ENCODE measurements around the gene KLK4. TPM values are rescaled to one million over a fixed set of nuclear protein-coding genes. Genes with fewer than 3 reads are reported as not detected.

The KLK4 gene
- total and polyA plus RNA-seq, 2 of the 13 experiments (the other 11 are each of a cell fraction or from before 2014, with no cell fraction given) = not detected

DNA sequence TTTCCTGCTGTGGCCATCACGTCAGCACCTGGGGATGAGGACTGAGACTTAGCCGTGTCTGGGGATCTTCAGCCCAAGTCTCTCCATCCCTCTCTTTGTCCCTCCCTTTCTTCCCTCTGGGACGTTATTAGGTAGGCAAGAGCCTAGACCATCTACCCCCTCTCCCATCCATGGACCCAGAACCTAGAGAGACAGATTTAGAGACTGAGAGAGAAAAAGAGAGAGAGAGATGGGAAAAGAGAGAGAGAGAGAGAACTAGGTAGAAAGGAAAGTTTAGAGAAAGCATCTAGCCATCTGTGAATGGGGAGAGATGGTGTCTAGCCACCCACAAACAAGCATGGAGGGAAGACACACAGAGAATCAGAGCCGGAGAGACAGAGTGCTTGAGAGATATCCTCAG lies 473 bp downstream of the KLK4 start:
- intact Hi-C loops (cut with micrococcal nuclease; ENCODE audit: unreplicated experiment) (no loop called here), in situ Hi-C loops (cut with HindIII; ENCODE audit: extremely low pct_ligation_motif_present, low pct_unique_long_range_greater_than_20kb) (no loop called here)
- H2AFZ ChIP-seq (ENCODE audit: low read length) = no peak overlapping the region
- no peak overlapping the region for H3K27ac ChIP-seq (ENCODE audit: extremely low read length, insufficient read depth, low read length)
- CTCF ChIA-PET (ENCODE audit: low intra/inter-chr PET ratio, low total read pairs) = no interaction called here
- no peak overlapping the region for H3K9ac ChIP-seq (ENCODE audit: insufficient read depth, low read depth, low read length)
- FAIRE-seq (no peak), ATAC-seq (no peak), DNase-seq (ENCODE audit: low spot score) (no peak)
- H3K4me1 ChIP-seq (ENCODE audit: insufficient read depth, low read length) = no peaks in the 10 kb centered on the region
- H3K79me2 ChIP-seq (ENCODE audit: insufficient read depth, low read length) = no peaks in the 10 kb centered on the region
- H3K4me3 ChIP-seq (replicated peaks in 1 of 3; ENCODE audit: insufficient read depth in 1 of 3, low read depth in 2 of 3, low read length in 3 of 3) = no peak overlapping the region
- no peaks in the 10 kb centered on the region for H3K36me3 ChIP-seq (replicated peaks in 1 of 2; ENCODE audit: control insufficient read depth in 1 of 2, insufficient read depth in 2 of 2, low read length in 2 of 2)
- no TSS peak for BruUV-seq (replicated peaks)
- no peaks in the 10 kb centered on the region for H4K20me1 ChIP-seq (ENCODE audit: insufficient read depth, low read length)
- no peaks in the 10 kb centered on the region for H3K9me3 ChIP-seq (ENCODE audit: low read length)
- no peak overlapping the region for H3K4me2 ChIP-seq (ENCODE audit: low read depth, low read length)
- 12% methylated on average over 4 of the region's 4 CpGs for WGBS (ENCODE audit: low lambda C conversion rate)
- POLR2A ChIA-PET = no interaction called here
- H3K27me3 ChIP-seq (ENCODE audit: control insufficient read depth in 1 of 2, insufficient read depth in 2 of 2, low read length in 2 of 2) = peaks cover 3 to 36% of the 10 kb centered on the region in 2 experiments
- TF ChIP-seq, protein P1, sequence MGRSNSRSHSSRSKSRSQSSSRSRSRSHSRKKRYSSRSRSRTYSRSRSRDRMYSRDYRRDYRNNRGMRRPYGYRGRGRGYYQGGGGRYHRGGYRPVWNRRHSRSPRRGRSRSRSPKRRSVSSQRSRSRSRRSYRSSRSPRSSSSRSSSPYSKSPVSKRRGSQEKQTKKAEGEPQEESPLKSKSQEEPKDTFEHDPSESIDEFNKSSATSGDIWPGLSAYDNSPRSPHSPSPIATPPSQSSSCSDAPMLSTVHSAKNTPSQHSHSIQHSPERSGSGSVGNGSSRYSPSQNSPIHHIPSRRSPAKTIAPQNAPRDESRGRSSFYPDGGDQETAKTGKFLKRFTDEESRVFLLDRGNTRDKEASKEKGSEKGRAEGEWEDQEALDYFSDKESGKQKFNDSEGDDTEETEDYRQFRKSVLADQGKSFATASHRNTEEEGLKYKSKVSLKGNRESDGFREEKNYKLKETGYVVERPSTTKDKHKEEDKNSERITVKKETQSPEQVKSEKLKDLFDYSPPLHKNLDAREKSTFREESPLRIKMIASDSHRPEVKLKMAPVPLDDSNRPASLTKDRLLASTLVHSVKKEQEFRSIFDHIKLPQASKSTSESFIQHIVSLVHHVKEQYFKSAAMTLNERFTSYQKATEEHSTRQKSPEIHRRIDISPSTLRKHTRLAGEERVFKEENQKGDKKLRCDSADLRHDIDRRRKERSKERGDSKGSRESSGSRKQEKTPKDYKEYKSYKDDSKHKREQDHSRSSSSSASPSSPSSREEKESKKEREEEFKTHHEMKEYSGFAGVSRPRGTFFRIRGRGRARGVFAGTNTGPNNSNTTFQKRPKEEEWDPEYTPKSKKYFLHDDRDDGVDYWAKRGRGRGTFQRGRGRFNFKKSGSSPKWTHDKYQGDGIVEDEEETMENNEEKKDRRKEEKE (IDR thresholded peaks at IDR 0.05) = no peak
- TF ChIP-seq CEBPB (IDR thresholded peaks at IDR 0.05; ENCODE audit: borderline replicate concordance, low read depth, low read length) (no peak), IKZF1 (IDR thresholded peaks at IDR 0.05) (no peak), ZNF674 (CRISPR knock-in tag; IDR thresholded peaks at IDR 0.05; ENCODE audit: low read depth) (no peak), ZNF781 (CRISPR knock-in tag; IDR thresholded peaks at IDR 0.05; ENCODE audit: borderline replicate concordance, not compliant biosample characterization) (no peak), HNRNPH1 (optimal IDR thresholded peaks at IDR 0.05; ENCODE audit: low read depth, low read length) (no peak), PHB2 (IDR thresholded peaks at IDR 0.05; ENCODE audit: partially characterized antibody) (no peak), RBFOX2 (IDR thresholded peaks at IDR 0.05; ENCODE audit: low read depth, low read length) (no peak)
- TF ChIP-seq, protein P2, sequence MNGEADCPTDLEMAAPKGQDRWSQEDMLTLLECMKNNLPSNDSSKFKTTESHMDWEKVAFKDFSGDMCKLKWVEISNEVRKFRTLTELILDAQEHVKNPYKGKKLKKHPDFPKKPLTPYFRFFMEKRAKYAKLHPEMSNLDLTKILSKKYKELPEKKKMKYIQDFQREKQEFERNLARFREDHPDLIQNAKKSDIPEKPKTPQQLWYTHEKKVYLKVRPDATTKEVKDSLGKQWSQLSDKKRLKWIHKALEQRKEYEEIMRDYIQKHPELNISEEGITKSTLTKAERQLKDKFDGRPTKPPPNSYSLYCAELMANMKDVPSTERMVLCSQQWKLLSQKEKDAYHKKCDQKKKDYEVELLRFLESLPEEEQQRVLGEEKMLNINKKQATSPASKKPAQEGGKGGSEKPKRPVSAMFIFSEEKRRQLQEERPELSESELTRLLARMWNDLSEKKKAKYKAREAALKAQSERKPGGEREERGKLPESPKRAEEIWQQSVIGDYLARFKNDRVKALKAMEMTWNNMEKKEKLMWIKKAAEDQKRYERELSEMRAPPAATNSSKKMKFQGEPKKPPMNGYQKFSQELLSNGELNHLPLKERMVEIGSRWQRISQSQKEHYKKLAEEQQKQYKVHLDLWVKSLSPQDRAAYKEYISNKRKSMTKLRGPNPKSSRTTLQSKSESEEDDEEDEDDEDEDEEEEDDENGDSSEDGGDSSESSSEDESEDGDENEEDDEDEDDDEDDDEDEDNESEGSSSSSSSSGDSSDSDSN (CRISPR knock-in tag; IDR thresholded peaks at IDR 0.05) = no peak
- TF ChIP-seq, protein P3, sequence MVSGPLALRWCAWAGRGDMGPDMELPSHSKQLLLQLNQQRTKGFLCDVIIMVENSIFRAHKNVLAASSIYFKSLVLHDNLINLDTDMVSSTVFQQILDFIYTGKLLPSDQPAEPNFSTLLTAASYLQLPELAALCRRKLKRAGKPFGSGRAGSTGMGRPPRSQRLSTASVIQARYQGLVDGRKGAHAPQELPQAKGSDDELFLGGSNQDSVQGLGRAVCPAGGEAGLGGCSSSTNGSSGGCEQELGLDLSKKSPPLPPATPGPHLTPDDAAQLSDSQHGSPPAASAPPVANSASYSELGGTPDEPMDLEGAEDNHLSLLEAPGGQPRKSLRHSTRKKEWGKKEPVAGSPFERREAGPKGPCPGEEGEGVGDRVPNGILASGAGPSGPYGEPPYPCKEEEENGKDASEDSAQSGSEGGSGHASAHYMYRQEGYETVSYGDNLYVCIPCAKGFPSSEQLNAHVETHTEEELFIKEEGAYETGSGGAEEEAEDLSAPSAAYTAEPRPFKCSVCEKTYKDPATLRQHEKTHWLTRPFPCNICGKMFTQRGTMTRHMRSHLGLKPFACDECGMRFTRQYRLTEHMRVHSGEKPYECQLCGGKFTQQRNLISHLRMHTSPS (CRISPR knock-in tag; IDR thresholded peaks at IDR 0.05; ENCODE audit: low read depth) = no peak
